ENCODE data around the gene INPP5E.

INPP5E gene

GRCh38 chr9:136447173-136447778, 7.6 kb upstream of the INPP5E start:
- no peak for DNase-seq

GRCh38 chr9:136445799-136446198, 6.2 kb upstream of the INPP5E start:
- no peak for DNase-seq

- DNase-seq, result no peak
Measured at GRCh38 chr9:136444102-136444501, 4.5 kb upstream of the INPP5E start.

GRCh38 chr9:136443687-136444086, 4.0 kb upstream of the INPP5E start:
- no peak for DNase-seq

- no peak for DNase-seq
Measured at GRCh38 chr9:136443087-136443486, 3.4 kb upstream of the INPP5E start.

GRCh38 chr9:136442265-136442664, 2.6 kb upstream of the INPP5E start:
- DNase-seq, result no peak

- DNase-seq, result no peak
Measured at GRCh38 chr9:136441681-136442245, 2.1 kb upstream of the INPP5E start.

GRCh38 chr9:136441191-136441680, 1.6 kb upstream of the INPP5E start:
- DNase-seq, result no peak

GRCh38 chr9:136438548-136439480, 831 bp downstream of the INPP5E start:
- DNase-seq, result peak; percentile 4

GRCh38 chr9:136437839-136438547, 1.7 kb downstream of the INPP5E start:
- no peak for DNase-seq

- DNase-seq, result no peak
Measured at GRCh38 chr9:136437430-136437829, 2.2 kb downstream of the INPP5E start.

- DNase-seq, result no peak
Measured at GRCh38 chr9:136436055-136436634, 3.5 kb downstream of the INPP5E start.

- no peak for DNase-seq
Measured at GRCh38 chr9:136434580-136435169, 5.0 kb downstream of the INPP5E start.

GRCh38 chr9:136433849-136434579, 5.6 kb downstream of the INPP5E start:
- no peak for DNase-seq

- DNase-seq, result no peak
Measured at GRCh38 chr9:136433043-136433715, 6.5 kb downstream of the INPP5E start.

GRCh38 chr9:136432591-136432990, 7.1 kb downstream of the INPP5E start:
- DNase-seq, result no peak

- no peak for DNase-seq
Measured at GRCh38 chr9:136431782-136432350, 7.8 kb downstream of the INPP5E start.

GRCh38 chr9:136430588-136431234, 8.9 kb downstream of the INPP5E start:
- DNase-seq, result no peak

GRCh38 chr9:136429683-136430491, 9.8 kb downstream of the INPP5E start:
- DNase-seq, result no peak

Measured in NCI-H1092 (cell line).